OCI-M1 (cell line): ENCODE measurements around the gene IGSF10.
"Not testable (repeated sequence)": the region's sequence is repeated elsewhere in the genome, so short reads cannot be mapped to it uniquely, and the experiment has no call there.

Source experiments
- DNase-seq: peaks from one replicate; lab custom pipeline; 2025; lab: John Stamatoyannopoulos, UW

Gene IGSF10, protein sequence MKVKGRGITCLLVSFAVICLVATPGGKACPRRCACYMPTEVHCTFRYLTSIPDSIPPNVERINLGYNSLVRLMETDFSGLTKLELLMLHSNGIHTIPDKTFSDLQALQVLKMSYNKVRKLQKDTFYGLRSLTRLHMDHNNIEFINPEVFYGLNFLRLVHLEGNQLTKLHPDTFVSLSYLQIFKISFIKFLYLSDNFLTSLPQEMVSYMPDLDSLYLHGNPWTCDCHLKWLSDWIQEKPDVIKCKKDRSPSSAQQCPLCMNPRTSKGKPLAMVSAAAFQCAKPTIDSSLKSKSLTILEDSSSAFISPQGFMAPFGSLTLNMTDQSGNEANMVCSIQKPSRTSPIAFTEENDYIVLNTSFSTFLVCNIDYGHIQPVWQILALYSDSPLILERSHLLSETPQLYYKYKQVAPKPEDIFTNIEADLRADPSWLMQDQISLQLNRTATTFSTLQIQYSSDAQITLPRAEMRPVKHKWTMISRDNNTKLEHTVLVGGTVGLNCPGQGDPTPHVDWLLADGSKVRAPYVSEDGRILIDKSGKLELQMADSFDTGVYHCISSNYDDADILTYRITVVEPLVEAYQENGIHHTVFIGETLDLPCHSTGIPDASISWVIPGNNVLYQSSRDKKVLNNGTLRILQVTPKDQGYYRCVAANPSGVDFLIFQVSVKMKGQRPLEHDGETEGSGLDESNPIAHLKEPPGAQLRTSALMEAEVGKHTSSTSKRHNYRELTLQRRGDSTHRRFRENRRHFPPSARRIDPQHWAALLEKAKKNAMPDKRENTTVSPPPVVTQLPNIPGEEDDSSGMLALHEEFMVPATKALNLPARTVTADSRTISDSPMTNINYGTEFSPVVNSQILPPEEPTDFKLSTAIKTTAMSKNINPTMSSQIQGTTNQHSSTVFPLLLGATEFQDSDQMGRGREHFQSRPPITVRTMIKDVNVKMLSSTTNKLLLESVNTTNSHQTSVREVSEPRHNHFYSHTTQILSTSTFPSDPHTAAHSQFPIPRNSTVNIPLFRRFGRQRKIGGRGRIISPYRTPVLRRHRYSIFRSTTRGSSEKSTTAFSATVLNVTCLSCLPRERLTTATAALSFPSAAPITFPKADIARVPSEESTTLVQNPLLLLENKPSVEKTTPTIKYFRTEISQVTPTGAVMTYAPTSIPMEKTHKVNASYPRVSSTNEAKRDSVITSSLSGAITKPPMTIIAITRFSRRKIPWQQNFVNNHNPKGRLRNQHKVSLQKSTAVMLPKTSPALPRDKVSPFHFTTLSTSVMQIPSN (N-terminal part only)

DNA sequence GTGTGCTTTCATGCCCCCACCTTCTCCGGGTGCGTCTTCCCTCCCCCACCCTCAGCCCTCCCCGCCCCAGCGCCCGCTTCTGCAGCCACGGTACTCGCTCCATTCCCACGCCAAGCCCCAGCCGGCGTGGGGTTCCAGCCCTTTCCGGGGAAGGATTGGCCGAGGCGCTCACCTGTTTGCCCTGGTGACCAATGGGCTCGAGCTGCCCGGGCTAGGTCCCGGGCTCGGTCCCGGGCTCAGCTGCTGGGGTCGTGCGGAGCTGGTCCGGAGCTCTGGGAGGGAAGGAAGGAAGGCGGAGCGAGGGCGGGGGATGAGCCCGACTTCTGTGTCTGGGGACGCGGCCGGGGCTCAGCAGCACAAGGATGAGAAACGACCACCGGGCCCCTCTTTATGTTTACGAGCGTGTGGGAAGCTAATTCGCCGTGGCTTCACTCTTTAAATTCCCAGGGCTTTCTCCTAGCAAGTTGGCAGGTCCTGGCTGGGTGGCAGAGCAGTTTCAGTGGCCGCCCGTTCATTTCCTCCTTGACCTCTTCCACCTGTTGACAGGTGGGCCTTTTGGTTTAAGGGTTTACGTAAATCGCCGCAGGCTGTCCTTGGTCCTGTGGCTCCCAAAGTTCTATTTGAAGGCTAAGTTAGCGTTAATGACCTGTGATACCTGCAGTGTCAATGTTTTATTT lies at the start of gene IGSF10:
Gene IGSF10, minus strand, starts transcription at position 288 of the 677 bp plus-strand sequence. CDS start 2,352 bp downstream, outside the sequence.
- no peak for DNase-seq

DNA sequence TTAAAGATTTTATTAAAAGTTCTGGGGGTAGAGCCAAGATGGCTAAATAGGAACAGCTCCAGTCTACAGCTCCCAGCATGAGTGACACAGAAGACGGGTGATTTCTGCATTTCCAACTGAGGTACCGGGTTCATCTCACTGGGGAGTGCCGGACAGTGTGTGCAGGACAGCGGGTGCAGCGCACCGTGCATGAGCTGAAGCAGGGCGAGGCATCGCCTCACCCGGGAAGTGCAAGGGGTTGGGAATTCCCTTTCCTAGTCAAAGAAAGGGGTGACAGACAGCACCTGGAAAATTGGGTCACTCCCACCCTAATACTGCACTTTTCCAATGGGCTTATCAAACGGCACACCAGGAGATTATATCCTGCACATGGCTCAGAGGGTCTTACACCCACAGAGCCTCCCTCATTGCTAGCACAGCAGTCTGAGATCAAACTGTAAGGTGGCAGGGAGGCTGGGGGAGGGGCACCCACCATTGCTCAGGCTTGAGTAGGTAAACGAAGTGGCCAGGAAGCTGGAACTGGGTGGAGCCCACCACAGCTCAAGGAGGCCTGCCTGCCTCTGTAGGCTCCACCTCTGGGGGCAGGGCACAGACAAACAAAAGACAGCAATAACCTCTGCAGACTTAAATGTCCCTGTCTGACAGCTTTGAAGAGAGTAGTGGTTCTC lies 48.7 kb upstream of the IGSF10 start:
- DNase-seq = not testable (repeated sequence)

DNA sequence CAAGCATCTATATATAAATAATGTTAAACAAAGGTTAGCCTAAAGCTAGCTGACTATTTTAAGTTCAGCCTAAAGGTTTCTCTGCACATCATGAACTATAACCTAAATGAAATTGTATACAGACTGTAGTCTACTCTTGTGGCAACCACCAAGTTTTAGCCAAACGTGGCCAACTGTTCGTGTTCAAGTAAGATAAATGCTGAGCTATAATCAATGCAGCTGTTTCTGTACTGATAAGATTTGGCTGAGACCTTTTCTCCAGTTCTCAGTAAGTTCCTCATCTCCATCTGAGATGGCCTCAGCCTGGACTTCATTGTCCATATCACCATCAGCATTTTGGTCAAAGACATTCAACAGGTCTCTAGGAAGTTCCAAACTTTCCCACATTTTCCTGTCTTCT lies 43.7 kb upstream of the IGSF10 start:
- peak; percentile 92 for DNase-seq

DNA sequence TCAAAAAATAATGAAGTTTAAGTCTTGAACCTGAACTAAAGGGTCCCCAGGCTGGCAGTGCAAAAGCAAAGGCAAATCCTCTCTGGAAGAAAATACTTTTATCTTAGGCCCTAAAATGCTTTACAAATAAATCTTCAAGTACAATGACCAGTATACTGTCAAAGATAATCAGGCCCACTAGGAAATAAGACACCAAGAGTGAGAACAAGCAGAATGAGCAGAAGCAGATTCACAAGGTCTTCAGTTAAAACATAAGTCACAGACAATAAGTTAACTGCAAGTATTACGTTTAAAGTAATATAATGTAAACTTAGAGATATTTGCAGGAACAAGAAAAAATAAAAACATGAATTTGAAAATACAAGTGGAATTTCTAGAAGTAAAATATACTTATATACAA lies 42.2 kb upstream of the IGSF10 start:
- no peak for DNase-seq

DNA sequence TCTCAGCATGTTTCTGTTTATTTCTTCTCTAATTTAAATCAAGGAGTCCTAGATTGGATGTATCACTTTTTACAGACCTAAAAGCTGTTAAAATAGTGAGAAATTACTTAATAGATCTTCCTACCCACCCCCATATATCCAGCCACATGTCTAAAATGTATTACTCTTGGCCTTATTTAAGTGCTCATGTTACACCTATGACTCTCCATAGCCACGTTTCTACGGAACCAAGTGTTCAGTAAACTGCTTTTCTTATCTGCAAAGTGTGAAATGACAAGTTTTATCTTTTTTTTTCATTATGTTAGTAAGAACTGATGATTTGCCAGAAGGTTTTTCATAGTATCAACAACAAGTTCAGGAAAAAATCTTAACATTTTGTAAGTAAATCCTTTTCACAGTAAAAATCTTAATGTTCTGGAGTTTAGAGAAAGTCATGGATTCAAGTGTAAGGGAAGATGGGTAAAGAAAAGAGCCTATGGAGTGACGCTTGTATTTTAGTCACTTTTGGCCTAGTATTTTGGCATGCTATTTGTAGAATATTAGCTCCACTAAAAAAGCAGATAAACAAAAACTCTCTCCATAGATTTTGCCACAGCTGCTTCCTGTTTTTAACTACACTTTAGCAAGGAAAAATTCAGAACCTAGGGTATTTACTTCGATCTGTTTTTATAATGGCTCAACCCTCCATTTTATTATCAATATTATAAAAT lies 41.2 kb upstream of the IGSF10 start:
- DNase-seq = peak; percentile 7

DNA sequence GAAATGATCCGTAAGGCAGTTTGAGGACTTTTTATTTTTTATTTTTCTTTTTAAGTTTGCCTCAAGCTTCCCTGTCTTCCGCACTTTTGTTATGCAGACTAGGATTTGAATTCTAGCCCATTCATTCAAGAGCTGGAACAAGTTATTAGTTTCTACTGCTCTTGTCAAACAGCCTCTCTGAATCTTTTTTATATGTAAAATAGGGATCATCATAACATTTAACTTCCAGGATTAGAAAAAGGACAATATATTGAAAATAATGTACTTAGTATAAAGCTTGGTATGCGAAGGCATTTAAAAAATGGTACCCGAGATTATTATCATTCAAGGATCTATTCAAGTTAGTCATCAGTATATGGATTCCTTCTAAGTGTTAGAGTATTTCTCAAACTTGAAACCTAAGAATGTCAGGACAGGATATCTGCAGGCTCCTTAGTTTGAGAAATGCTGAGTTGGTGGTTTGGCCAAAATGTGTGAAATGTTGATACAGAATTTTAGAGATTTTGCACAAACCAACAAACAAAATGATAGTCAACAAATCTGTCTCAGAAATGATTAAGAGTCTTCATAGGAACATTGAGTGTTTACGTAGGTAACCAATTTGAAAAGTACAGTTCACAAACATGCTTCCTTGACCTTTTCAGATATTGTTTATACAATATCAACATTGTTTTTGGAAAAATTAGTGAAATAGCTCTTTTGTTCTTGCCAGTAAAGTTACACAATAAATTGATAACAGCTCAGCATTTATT lies 40.5 kb upstream of the IGSF10 start:
- no peak for DNase-seq

DNA sequence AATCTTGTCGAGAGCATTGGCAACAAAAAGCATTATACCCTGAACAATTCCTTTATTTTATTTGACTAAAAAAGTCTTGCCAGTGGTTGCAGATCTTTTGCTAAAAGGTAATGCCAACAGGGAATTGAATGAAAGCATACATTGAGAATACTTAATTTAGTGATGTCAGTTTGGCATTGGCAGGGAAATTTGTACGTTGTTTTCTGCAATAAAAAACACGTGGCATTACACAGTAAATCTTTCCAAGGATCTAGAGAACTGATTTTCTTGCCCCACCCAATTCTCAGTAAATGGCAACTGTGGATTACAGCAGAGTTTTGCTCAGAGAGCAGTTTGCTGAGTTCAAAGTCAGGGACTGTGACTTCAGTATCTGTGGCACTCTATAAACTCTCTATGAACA lies 38.3 kb upstream of the IGSF10 start:
- DNase-seq = no peak

DNA sequence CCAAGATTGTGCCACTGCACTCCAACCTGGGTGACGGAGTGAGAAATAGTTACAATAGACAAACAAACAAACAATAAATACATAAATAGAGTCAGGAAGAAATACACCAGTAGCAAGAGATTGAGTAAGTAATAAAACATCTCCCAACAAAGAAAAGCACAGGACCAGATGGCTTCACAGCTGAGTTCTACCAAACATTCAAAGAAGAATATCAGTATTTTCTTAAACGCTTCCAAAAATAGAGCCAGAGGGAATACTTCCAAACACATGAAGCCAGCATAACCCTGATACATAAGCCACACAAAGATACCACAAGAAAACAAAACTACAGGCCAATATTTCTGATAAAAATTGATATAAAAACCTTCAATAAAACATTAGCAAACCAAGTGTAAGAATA lies 30.7 kb upstream of the IGSF10 start:
- no peak for DNase-seq

DNA sequence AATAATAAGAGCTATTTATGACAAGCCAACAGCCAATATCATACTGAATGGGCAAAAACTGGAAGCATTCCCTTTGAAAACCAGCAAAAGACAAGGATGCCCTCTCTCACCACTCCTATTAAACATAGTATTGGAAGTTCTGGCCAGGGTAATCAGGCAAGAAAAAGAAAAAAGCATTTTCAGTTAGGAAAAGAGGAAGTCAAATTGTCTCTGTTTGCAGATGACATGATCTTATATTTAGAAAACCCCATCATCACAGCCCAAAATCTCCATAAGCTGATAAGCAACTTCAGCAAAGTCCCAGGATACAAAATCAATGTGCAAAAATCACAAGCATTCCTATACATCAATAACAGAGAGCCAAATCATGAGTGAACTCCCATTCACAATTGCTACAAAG lies 27.0 kb upstream of the IGSF10 start:
- DNase-seq = peak; percentile 8

DNA sequence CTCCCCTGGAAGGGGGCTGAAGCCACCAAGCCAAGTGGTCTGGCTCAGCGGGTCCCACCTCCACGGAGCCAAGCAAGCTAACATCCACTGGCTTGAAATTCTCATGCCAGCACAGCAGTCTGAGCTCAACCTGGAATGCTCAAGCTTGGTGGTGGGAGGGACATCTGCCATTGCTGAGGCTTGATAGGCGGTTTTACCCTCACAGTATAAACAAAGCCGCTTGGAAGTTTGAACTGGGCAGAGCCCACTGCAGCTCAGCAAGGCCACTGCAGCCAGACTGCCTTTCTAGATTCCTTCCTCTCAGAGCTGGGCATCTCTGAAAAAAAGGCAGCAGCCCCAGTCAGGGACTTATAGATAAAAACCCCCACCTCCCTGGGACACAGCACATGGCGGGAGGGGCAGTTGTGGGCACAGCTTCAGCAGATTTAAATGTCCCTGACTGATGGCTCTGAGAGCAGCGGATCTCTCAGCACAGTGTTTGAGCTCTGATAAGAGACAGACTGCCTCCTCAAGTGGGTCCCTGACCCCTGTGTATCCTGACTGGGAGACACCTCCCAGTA lies 23.2 kb upstream of the IGSF10 start:
- DNase-seq = peak; percentile 1

DNA sequence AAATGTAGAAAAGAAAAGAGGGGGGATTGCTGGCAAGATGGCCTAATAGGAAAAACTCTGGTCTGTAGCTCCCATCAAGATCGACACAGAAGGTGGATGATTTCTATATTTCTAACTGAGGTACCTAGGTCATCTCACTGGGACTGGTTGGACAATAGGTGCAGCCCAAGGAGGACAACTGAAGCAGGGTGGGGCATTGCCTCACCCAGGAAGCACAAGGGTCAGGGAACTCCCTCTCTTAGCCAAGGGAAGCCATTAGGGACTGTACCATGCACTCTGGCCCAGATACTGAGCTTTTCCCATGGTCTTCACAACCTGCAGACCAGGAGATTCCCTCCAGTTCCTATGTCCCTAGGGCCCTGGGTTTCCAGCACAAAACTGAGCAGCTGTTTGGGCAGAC lies 22.6 kb upstream of the IGSF10 start:
- no peak for DNase-seq

DNA sequence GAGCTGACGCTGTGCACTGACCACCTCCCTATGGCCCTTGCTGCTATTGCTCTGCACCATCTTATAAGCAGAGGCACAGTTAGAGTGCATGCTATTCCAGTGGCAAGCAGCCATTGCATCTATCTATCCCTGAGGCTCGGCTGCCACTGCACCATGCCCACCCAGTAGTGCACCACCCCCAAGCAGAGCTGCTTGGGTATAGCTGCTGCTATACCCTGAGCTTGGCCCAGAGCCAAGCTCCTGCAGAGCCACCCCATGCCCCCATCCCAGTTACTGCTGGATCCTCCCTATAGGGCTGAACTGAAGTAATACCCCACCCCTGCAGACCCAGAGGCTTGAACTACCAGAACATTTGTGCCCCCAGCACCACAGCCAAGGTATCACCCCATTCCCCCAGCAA lies 19.6 kb upstream of the IGSF10 start:
- no peak for DNase-seq

DNA sequence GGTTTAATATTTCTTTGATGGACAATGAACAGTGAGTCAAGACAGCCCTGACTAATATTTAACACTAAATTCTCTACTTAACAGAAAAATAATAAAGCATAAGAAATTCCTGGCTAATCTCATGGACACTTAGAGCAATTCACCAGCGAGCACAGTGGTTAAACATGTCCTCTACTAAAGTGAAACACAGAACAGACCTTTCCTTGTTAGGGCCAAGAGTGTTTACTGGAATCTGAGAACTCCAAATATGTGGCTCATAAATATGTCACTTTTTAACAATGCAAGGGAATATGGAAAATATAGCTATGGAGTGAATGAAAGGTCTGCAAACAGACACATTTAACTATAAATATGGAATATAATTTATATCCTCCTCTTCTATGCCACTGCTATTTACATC lies 18.6 kb upstream of the IGSF10 start:
- DNase-seq = no peak

DNA sequence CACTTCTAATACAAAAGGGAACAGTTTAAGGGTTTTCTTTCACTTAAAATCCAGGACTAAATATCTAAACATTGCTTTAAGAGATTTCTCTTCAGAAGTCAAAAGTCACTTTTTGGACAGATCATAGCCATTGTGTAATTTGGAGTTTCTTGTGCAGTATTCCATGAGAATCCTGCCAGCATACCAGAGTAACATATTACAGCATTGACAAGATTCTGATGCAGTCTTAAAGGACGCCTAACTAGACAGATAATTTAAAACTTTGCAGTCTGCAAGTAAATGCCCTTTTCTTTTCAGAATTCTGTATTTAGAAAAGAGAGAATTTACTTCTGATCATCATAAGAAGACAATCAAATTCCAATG lies 17.5 kb upstream of the IGSF10 start:
- DNase-seq = no peak

DNA sequence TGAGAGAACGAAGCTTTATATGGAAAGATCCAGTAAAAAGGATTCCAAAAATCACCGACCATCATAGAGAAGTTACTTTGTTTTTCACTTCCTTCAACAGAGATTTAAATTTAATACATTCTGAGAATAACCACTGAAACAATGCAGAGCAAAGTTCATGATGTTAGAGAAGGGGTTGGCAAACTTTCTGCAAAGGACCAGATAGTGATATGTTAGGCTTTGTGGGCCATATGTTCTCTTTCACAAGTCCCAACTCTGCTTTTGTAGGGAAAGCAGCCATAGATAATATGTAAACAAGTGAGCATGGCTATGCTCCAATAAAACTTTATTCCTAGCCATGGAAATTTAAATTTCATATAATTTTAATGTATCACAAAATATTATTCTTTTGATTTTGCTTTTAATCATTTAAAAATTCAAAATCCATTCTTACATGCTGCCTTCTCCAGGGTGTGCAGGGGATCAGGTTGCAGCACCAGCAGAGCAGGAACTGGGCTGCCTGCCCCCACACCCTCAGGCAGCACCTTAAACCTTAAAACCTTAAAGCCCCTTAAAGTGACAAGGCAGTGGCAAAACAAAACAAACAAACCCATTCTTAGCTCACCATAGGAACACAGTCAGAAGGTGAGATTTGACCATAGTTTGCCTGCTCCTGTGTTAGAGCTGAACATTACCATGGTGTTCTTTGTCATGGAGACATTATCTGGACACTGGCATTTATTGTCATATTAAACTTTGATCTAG lies 16.9 kb upstream of the IGSF10 start:
- no peak for DNase-seq

DNA sequence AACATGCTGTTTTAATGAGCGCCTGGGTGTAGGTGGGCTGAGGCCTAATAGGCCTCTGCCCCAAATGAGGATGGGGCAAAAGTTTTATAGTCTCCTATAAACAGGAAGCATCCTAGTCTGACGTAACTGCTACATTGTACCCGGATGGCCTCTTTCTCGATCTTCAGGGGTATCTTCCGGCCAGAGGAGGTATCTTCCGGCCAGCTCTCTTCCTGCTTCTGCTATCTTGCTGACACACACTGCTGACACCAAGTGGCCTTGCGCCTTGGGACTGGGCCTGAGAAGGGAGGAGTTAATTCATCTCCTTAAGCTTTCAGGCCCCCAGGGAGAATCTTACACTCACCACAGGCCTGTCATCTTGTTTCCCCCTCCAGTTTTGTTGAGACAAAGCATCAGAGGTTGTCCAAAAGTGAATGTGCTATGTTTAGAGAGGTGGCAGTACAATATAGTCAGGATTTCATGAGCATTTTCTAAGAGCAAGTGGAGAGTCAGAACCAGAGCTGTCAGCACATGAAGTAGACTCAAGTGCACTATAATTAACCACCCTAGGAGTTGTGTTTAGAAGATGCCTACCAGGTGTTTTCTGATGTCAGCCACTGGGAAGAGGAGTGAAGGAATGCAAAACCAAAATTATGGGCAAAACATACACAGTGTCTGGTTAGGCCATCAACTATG lies 15.6 kb upstream of the IGSF10 start:
- peak; percentile 60 for DNase-seq

DNA sequence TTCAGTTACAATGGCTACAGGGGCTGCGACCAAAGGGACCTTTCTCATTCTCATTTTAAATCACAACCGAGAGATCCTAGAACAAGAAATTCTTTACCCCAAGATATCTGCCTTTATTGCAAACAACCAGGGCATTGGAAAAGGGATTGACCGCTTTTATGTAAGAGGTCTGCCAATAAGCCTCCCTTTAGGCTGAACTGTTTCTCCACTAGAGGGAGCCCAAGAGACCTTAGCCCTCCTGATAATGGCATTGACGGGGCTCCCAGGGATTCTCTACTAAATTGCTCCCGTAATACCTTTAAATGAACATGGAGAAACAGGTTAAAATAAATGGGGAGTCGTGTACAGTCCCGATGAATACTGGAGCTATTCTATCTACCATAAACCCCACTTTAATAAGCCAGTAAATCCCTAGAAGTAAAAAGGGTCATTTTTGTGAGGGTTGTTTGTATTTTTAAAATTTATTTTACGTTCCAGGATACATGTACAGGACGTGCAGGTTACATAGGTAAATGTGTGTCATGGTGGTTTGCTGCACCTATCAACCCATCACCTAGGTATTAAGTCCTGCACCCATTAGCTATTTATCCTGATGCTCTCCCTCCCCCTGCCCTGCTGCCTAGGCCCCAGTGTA lies 7.5 kb upstream of the IGSF10 start:
- DNase-seq = peak; percentile 67

DNA sequence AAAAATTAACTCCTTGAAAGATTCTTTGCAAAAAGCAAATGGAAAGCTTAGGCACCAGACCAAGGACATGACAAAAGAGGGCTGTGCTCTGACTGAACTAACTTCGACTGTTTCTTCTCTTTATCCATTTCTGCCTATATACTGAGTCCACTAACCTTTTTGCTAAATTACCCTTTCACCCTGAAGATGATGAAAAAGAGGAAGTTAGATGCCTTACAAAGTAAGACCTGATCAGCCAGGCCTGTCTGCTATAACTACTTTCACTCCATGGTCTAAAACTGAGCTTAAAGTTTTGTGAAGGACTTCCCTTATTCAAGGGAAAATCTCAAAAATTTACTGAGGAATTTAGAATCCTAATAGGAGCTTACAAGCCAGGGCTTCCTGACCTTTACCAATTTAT lies 6.2 kb upstream of the IGSF10 start:
- DNase-seq = peak; percentile 49
